ENCODE data around the gene ELMO2.

- TF ChIP-seq POLR2A (IDR thresholded peaks at IDR 0.05) (no peak), CTCF (IDR thresholded peaks at IDR 0.05) (no peak)
These were observed 82.0 kb downstream of the ELMO2 start for GRCh38 chr20:46324379-46324778.

Measured in gastroesophageal sphincter (tissue), 3 donors.